HEK293 (cell line): ENCODE measurements around the gene TM2D1.
A peak's percentile ranks its signal among the peaks of the same experiment; 100 is the strongest.

Source experiments
- CTCF ChIA-PET: fragments of 350-600 bp; formaldehyde crosslinking; extraction: SDS; loops from one replicate; lab custom pipeline; 2021; ENCODE audit warnings: antibody characterized with exemption; lab: Yijun Ruan, JAX
- POLR2A ChIA-PET: fragments of 300-600 bp; formaldehyde crosslinking; extraction: SDS; loops from one replicate; lab custom pipeline; 2020; ENCODE audit warnings: antibody characterized with exemption, inconsistent platforms; lab: Yijun Ruan, JAX
- H3K27ac ChIP-seq: fragments of 200-500 bp; sonication (Bioruptor generic); 2 replicates; pipeline ENCODE4 v1.5.1; 2014; ENCODE audit warnings: low read depth, low read length, control low read depth, inconsistent platforms; ENCODE audit errors: extremely low read depth
- H3K36me3 ChIP-seq, 2 experiments: fragments of 200-500 bp in 1 of 2; sonication (Bioruptor generic) in 1 of 2; 1 replicate in 1 of 2; 2 replicates in 1 of 2; pipeline ENCODE4 v1.5.1; 2014 to 2017; ENCODE audit warnings: inconsistent platforms in 2 of 2, low read length in 2 of 2; ENCODE audit not compliant: control insufficient read depth in 2 of 2, insufficient read depth in 1 of 2
- H3K4me1 ChIP-seq: fragments of 200-500 bp; sonication (Bioruptor generic); 2 replicates; pipeline ENCODE4 v1.5.1; 2014; ENCODE audit warnings: mild to moderate bottlenecking, low read length, inconsistent platforms; ENCODE audit not compliant: control insufficient read depth, insufficient read depth
- H3K4me3 ChIP-seq: 2 replicates; pipeline ENCODE4 v1.5.1; 2011; ENCODE audit warnings: low read depth, mild to moderate bottlenecking, control low read depth, low read length, moderate library complexity
- H3K9me3 ChIP-seq: fragments of 200-500 bp; sonication (Bioruptor generic); 2 replicates; pipeline ENCODE4 v1.5.1; 2014; ENCODE audit warnings: low read depth, low read length, inconsistent platforms; ENCODE audit not compliant: control insufficient read depth, insufficient read depth
- BCL11B ChIP-seq: fragments of 450-650 bp; formaldehyde crosslinking; IDR thresholded peaks from 2 replicates; pipeline ENCODE4 v1.5.1; 2016; ENCODE audit warnings: low read depth, missing biosample characterization, missing genetic modification characterization
- GLIS1 ChIP-seq: fragments of 450-650 bp; formaldehyde crosslinking; IDR thresholded peaks from 2 replicates; pipeline ENCODE4 v1.5.1; 2016; ENCODE audit warnings: missing biosample characterization, missing genetic modification characterization
- OSR2 ChIP-seq: fragments of 450-650 bp; formaldehyde crosslinking; IDR thresholded peaks from 2 replicates; pipeline ENCODE4 v1.5.1; 2016; ENCODE audit warnings: missing biosample characterization, missing genetic modification characterization
- RBAK ChIP-seq: fragments of 450-650 bp; formaldehyde crosslinking; IDR thresholded peaks from 2 replicates; pipeline ENCODE4 v1.5.1; 2016; ENCODE audit warnings: missing biosample characterization, missing genetic modification characterization
- TSHZ1 ChIP-seq: fragments of 450-650 bp; formaldehyde crosslinking; IDR thresholded peaks from 2 replicates; pipeline ENCODE4 v1.5.1; 2016; ENCODE audit warnings: missing biosample characterization, missing genetic modification characterization, borderline replicate concordance
- ZNF248 ChIP-seq: fragments of 450-650 bp; formaldehyde crosslinking; IDR thresholded peaks from 2 replicates; pipeline ENCODE4 v1.5.1; 2017; ENCODE audit warnings: missing biosample characterization, missing genetic modification characterization
- ZNF394 ChIP-seq: fragments of 450-650 bp; formaldehyde crosslinking; IDR thresholded peaks from 2 replicates; pipeline ENCODE4 v1.5.1; 2016; ENCODE audit warnings: missing biosample characterization, missing genetic modification characterization, mild to moderate bottlenecking, moderate library complexity, borderline replicate concordance
- ZNF514 ChIP-seq: fragments of 450-650 bp; formaldehyde crosslinking; IDR thresholded peaks from 2 replicates; pipeline ENCODE4 v1.5.1; 2016; ENCODE audit warnings: missing biosample characterization, missing genetic modification characterization
- ZNF623 ChIP-seq: fragments of 450-650 bp; formaldehyde crosslinking; IDR thresholded peaks from 2 replicates; pipeline ENCODE4 v1.5.1; 2016; ENCODE audit warnings: missing biosample characterization, missing genetic modification characterization
- ZNF670 ChIP-seq: fragments of 450-650 bp; formaldehyde crosslinking; IDR thresholded peaks from 2 replicates; pipeline ENCODE4 v1.5.1; 2016; ENCODE audit warnings: missing biosample characterization, missing genetic modification characterization, low read depth
- ZNF707 ChIP-seq: fragments of 450-650 bp; formaldehyde crosslinking; IDR thresholded peaks from 2 replicates; pipeline ENCODE4 v1.5.1; 2016; ENCODE audit warnings: missing biosample characterization, missing genetic modification characterization
- ZNF830 ChIP-seq: fragments of 450-650 bp; IDR thresholded peaks from 2 replicates; pipeline ENCODE4 v1.5.0; 2018; ENCODE audit warnings: missing biosample characterization, missing genetic modification characterization, low read depth, mild to moderate bottlenecking, moderate library complexity
- ZSCAN30 ChIP-seq: fragments of 450-650 bp; IDR thresholded peaks from 2 replicates; pipeline ENCODE4 v1.5.1; 2018; ENCODE audit warnings: missing biosample characterization, mild to moderate bottlenecking, missing genetic modification characterization, moderate library complexity
- TF ChIP-seq, protein P1 (sequence below): fragments of 450-650 bp; formaldehyde crosslinking; IDR thresholded peaks from 2 replicates; pipeline ENCODE4 v1.5.1; 2016; ENCODE audit warnings: missing biosample characterization, missing genetic modification characterization
- TF ChIP-seq, protein P2 (sequence below): fragments of 450-650 bp; formaldehyde crosslinking; IDR thresholded peaks from 2 replicates; pipeline ENCODE4 v1.5.1; 2016; ENCODE audit warnings: missing biosample characterization, missing genetic modification characterization

TM2D1 gene

GRCh38 chr1:61674221-61674620 lies 50.7 kb downstream of the TM2D1 start:
- no peaks in the 10 kb centered on the region for H3K9me3 ChIP-seq
- no peak overlapping the region for H3K4me3 ChIP-seq
- H3K36me3 ChIP-seq = no peaks in the 10 kb centered on the region
- H3K27ac ChIP-seq = no peak overlapping the region
- ChIA-PET CTCF (no interaction called here), POLR2A (interaction anchor here (0.6 kb wide), 1 partner anchor 47 kb away, joined by 5 read pairs; no protein-coding TSS in a partner anchor)
- no peak for TF ChIP-seq ZNF830 (tag by site-specific recombination)
- peak; percentile 53; the same call in 1 of the 2 replicates for TF ChIP-seq ZNF394 (tag by site-specific recombination)
- no peaks in the 10 kb centered on the region for H3K4me1 ChIP-seq

DNA sequence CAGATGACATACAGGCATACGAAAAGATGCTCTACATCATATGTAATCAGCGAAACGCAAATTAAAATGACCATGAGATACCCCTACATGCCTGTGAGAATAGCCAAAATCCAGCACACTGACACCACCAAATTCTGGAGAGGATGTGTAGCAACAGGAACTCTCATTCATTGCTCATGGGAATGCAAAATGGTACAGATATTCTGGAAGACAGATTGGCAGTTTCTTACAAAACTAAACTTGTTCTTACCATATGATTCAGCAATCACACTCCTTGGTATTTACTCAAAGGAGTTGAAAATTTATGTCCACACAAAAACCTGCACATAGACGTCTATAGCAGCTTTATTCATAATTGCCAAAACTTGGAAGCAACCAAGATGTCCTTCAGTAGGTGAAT lies 52.6 kb downstream of the TM2D1 start:
- Histone ChIP-seq H3K4me1 (no peaks in the 10 kb centered on the region), H3K27ac (no peak overlapping the region), H3K36me3 (no peaks in the 10 kb centered on the region), H3K4me3 (no peak overlapping the region), H3K9me3 (no peaks in the 10 kb centered on the region)
- ChIA-PET POLR2A (no interaction called here), CTCF (interaction anchor here (0.6 kb wide), 1 partner anchor 52 kb away, joined by 3 read pairs; no protein-coding TSS in a partner anchor)
- TF ChIP-seq, protein P1, sequence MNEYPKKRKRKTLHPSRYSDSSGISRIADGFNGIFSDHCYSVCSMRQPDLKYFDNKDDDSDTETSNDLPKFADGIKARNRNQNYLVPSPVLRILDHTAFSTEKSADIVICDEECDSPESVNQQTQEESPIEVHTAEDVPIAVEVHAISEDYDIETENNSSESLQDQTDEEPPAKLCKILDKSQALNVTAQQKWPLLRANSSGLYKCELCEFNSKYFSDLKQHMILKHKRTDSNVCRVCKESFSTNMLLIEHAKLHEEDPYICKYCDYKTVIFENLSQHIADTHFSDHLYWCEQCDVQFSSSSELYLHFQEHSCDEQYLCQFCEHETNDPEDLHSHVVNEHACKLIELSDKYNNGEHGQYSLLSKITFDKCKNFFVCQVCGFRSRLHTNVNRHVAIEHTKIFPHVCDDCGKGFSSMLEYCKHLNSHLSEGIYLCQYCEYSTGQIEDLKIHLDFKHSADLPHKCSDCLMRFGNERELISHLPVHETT (tag by site-specific recombination) = no peak
- no peak for TF ChIP-seq BCL11B

DNA sequence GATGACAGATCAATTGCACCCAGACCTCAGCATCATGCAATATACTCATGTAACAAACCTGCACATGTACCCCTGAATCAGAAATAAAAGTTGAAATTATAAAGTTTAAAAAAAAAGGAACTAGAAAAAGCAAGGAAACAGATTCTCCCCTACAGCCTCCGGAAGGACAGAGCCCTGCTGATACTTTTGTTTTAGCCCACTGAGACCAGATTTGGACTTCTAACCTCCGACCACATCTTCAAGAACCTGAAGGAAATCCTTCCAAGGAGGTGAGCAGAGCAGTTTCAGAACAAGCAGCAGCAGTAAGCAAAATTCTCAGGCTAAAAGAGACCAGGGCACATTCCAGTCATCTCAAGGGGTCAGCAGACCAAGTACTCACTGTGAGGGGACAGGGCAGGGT lies 54.5 kb downstream of the TM2D1 start:
- Histone ChIP-seq H3K4me1 (no peaks in the 10 kb centered on the region), H3K4me3 (no peak overlapping the region), H3K27ac (no peak overlapping the region), H3K9me3 (no peaks in the 10 kb centered on the region), H3K36me3 (no peaks in the 10 kb centered on the region)
- TF ChIP-seq ZNF514 (no peak), ZNF623 (no peak), ZSCAN30 (tag by site-specific recombination) (no peak), ZNF670 (tag by site-specific recombination) (no peak), ZNF707 (tag by site-specific recombination) (no peak), OSR2 (tag by site-specific recombination) (no peak), ZNF248 (tag by site-specific recombination) (no peak), GLIS1 (no peak), RBAK (tag by site-specific recombination) (no peak), TSHZ1 (tag by site-specific recombination) (no peak)
- TF ChIP-seq, protein P2, sequence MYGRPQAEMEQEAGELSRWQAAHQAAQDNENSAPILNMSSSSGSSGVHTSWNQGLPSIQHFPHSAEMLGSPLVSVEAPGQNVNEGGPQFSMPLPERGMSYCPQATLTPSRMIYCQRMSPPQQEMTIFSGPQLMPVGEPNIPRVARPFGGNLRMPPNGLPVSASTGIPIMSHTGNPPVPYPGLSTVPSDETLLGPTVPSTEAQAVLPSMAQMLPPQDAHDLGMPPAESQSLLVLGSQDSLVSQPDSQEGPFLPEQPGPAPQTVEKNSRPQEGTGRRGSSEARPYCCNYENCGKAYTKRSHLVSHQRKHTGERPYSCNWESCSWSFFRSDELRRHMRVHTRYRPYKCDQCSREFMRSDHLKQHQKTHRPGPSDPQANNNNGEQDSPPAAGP (tag by site-specific recombination) = no peak
- ChIA-PET CTCF (no interaction called here), POLR2A (no interaction called here)
